Adrenal gland (tissue), 5 donors: ENCODE data around the gene SH3GLB1.

Experiments used
- POLR2A ChIP-seq, 2 donors: fragments of 450-650 bp; IDR thresholded peaks; one replicate each; pipeline ENCODE4 v1.6.1; 2017; ENCODE audit warnings: antibody characterized with exemption in 2 of 2, mild to moderate bottlenecking in 2 of 2, moderate library complexity in 1 of 2
- TF ChIP-seq, protein P1 (sequence below), 6 experiments: fragments of 450-650 bp in 4 of 6; fragments of 200-600 bp in 2 of 6; sonication (generic) in 1 of 6; IDR thresholded peaks; 1 replicate in 5 of 6; 2 replicates in 1 of 6; pipeline versions ENCODE4 v1.5.1 to v1.8.0; 2016 to 2021; ENCODE audit warnings: antibody characterized with exemption in 6 of 6, mild to moderate bottlenecking in 2 of 6, moderate library complexity in 1 of 6
- donor health status: DM: no; HTN: no; CAD: no.

DNA sequence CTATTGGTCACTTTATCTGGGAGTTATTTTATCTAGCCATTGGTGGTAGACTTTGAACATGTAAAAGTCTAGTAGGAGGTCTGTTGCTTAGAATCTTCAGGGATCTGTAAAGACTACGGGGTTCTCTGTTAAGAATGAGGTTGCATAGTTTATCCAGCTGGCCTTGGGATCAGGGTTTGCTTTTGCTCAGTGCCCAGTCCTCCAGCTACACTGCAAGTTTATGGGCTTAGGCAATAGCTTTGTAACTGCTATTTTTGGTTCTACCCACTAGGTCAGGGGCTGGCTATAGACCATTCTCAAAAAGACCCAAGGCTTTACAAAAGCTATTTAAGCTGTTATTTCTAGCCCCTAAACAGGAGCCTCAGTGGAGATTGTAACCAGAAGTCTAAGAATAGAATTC, 9.8 kb downstream of the SH3GLB1 start:
- TF ChIP-seq, protein P1, sequence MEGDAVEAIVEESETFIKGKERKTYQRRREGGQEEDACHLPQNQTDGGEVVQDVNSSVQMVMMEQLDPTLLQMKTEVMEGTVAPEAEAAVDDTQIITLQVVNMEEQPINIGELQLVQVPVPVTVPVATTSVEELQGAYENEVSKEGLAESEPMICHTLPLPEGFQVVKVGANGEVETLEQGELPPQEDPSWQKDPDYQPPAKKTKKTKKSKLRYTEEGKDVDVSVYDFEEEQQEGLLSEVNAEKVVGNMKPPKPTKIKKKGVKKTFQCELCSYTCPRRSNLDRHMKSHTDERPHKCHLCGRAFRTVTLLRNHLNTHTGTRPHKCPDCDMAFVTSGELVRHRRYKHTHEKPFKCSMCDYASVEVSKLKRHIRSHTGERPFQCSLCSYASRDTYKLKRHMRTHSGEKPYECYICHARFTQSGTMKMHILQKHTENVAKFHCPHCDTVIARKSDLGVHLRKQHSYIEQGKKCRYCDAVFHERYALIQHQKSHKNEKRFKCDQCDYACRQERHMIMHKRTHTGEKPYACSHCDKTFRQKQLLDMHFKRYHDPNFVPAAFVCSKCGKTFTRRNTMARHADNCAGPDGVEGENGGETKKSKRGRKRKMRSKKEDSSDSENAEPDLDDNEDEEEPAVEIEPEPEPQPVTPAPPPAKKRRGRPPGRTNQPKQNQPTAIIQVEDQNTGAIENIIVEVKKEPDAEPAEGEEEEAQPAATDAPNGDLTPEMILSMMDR (IDR thresholded peaks at IDR 0.05), result no peak
- no peak for TF ChIP-seq POLR2A (IDR thresholded peaks at IDR 0.05)
